ENCODE results near the gene CHST3. TPM values are rescaled to one million over a fixed set of nuclear protein-coding genes. Genes with fewer than 3 reads are reported as not detected.

Gene CHST3
- total and polyA plus RNA-seq, 9 of the 15 experiments (the other 6 are each of a cell fraction or from before 2014, with no cell fraction given), result 0.01 to 1.3 (median 0.15) TPM

GRCh38 chr10:71920540-71921323 is 43.5 kb upstream of the CHST3 start (continued):
- TF ChIP-seq PCBP2 (IDR thresholded peaks at IDR 0.05; ENCODE audit: low read depth, low read length, poor library complexity, severe bottlenecking), result no peak
- peak; percentile 93 for TF ChIP-seq CC2D1A (IDR thresholded peaks at IDR 0.05)
- 0 out of 2 replicates have a peak, but pooled peaks have one; percentile 16 for TF ChIP-seq ESRRA (IDR thresholded peaks at IDR 0.05; ENCODE audit: borderline replicate concordance, low read depth)
- no peak for TF ChIP-seq ATF1 (CRISPR knock-in tag; IDR thresholded peaks at IDR 0.05)
- peak; percentile 55 for TF ChIP-seq ATF1 (tag; IDR thresholded peaks at IDR 0.05)
- TF ChIP-seq FOS (IDR thresholded peaks at IDR 0.05; ENCODE audit: extremely low read depth, insufficient read length), result no peak
- TF ChIP-seq TAF9B (IDR thresholded peaks at IDR 0.05; ENCODE audit: partially characterized antibody), result peak; percentile 55
- no peak for TF ChIP-seq LEF1 (IDR thresholded peaks at IDR 0.05)
- TF ChIP-seq TOE1 (IDR thresholded peaks at IDR 0.05; ENCODE audit: borderline replicate concordance), result peak; percentile 56; the same call in 1 of the 2 replicates
- no peak for TF ChIP-seq TOE1 (CRISPR knock-in tag; IDR thresholded peaks at IDR 0.05; ENCODE audit: borderline replicate concordance, low read depth)
- peak; percentile 65; the same call in 1 of the 2 replicates for TF ChIP-seq ZNF766 (CRISPR knock-in tag; conservative IDR thresholded peaks at IDR 0.05)
- TF ChIP-seq JUND (IDR thresholded peaks at IDR 0.05; ENCODE audit: borderline replicate concordance, low read depth, low read length), result peak; percentile 89
- peak; percentile 74; the same call in 2 of the 3 replicates for TF ChIP-seq JUND (tag; IDR thresholded peaks at IDR 0.05; ENCODE audit: borderline replicate concordance, low read depth, low read length)
- no peak for TF ChIP-seq TBL1XR1 (IDR thresholded peaks at IDR 0.05; ENCODE audit: low read length in 2 of 2)
- TF ChIP-seq RBBP5 (IDR thresholded peaks at IDR 0.05; ENCODE audit: borderline replicate concordance, insufficient read depth, low read length, poor library complexity, severe bottlenecking), result peak; percentile 58
- no peak for TF ChIP-seq ARID3B (CRISPR knock-in tag; IDR thresholded peaks at IDR 0.05; ENCODE audit: borderline replicate concordance)
- TF ChIP-seq KAT7 (CRISPR knock-in tag; IDR thresholded peaks at IDR 0.05; ENCODE audit: borderline replicate concordance), result no peak; the same call in 1 of the 2 replicates
- TF ChIP-seq DNMT1 (IDR thresholded peaks at IDR 0.05), result no peak
- peak; percentile 40 for TF ChIP-seq CBFA2T3 (IDR thresholded peaks at IDR 0.05)
- peak; percentile 71; the same call in 1 of the 2 replicates for TF ChIP-seq RAD51 (IDR thresholded peaks at IDR 0.05; ENCODE audit: borderline replicate concordance, low read depth)
- peak; percentile 67 to 78; a peak in 3 of 4 replicates for TF ChIP-seq MAZ (CRISPR knock-in tag; conservative IDR thresholded peaks at IDR 0.05 in 1 of 2, IDR thresholded peaks at IDR 0.05 in 1 of 2)
- no peak for TF ChIP-seq TARDBP (IDR thresholded peaks at IDR 0.05)
- TF ChIP-seq HMBOX1 (IDR thresholded peaks at IDR 0.05), result peak; percentile 69
- TF ChIP-seq RCOR1 (IDR thresholded peaks at IDR 0.05; ENCODE audit: borderline replicate concordance in 1 of 2, low read depth in 2 of 2, low read length in 2 of 2), result peak in 1 of 2 experiments; percentile 68; a peak in 1 of 4 replicates
- no peak for TF ChIP-seq ZFPM2 (CRISPR knock-in tag; IDR thresholded peaks at IDR 0.05)
- TF ChIP-seq MEIS2 (IDR thresholded peaks at IDR 0.05; ENCODE audit: partially characterized antibody), result peak; percentile 58
- TF ChIP-seq DPF2 (IDR thresholded peaks at IDR 0.05), result peak; percentile 87
- TF ChIP-seq CBFB (CRISPR knock-in tag; IDR thresholded peaks at IDR 0.05), result no peak
- TF ChIP-seq MAFK (IDR thresholded peaks at IDR 0.05; ENCODE audit: low read length), result peak; percentile 78

Data from K562 (cell line).